Uterus (tissue), 4 donors: ENCODE data around the gene ZNF148. TPM values are rescaled to one million over a fixed set of nuclear protein-coding genes. Genes with fewer than 3 reads are reported as not detected.

Experiments
- DNase-seq, 2 donors: peaks; one replicate each; pipeline ENCODE4 v3.0.0-alpha.2; 2019 to 2020
- H3K27ac ChIP-seq, 2 donors: fragments of 200-600 bp; sonication (generic); 1 replicate in 1 of 2; 2 replicates in 1 of 2; pipeline ENCODE4 v1.5.1; 2016 to 2018
- H3K27me3 ChIP-seq, 2 donors: fragments of 200-600 bp; sonication (generic); one replicate each; pipeline ENCODE4 v1.5.1; 2018 to 2019; ENCODE audit warnings: control low read depth in 1 of 2
- H3K36me3 ChIP-seq, 2 donors: fragments of 200-600 bp; sonication (generic); one replicate each; pipeline ENCODE4 v1.5.1; 2019; ENCODE audit warnings: control low read depth in 1 of 2
- H3K4me1 ChIP-seq, 2 donors: fragments of 200-600 bp; sonication (generic); one replicate each; pipeline ENCODE4 v1.5.1; 2018 to 2019; ENCODE audit warnings: control low read depth in 1 of 2
- H3K4me3 ChIP-seq, 2 donors: fragments of 200-600 bp; sonication (generic); 1 replicate in 1 of 2; 2 replicates in 1 of 2; pipeline ENCODE4 v1.5.1; 2018 to 2019; ENCODE audit warnings: mild to moderate bottlenecking in 1 of 2
- H3K9me3 ChIP-seq, 2 donors: fragments of 200-600 bp; sonication (generic); one replicate each; pipeline ENCODE4 v1.5.1; 2019; ENCODE audit warnings: control low read depth in 1 of 2
- CTCF ChIP-seq, 4 experiments: fragments of 200-600 bp in 2 of 4; fragments of 450-650 bp in 2 of 4; sonication (generic) in 2 of 4; IDR thresholded peaks; one replicate each; pipeline ENCODE4 v1.5.1; 2016 to 2019; ENCODE audit warnings: antibody characterized with exemption in 4 of 4, mild to moderate bottlenecking in 2 of 4, moderate library complexity in 1 of 4
- POLR2A ChIP-seq, 2 donors: fragments of 450-650 bp; IDR thresholded peaks; one replicate each; pipeline ENCODE4 v1.6.1; 2016; ENCODE audit warnings: antibody characterized with exemption in 2 of 2, mild to moderate bottlenecking in 1 of 2, moderate library complexity in 1 of 2
- intact Hi-C: fragments of 100-400 bp; cut with DNase I; formaldehyde crosslinking; loops from one replicate; pipeline ENCODE4 v1.15.1; 2023; ENCODE audit warnings: low total_unique reads
- total RNA-seq, 4 donors: library from RNA; depleted of rRNA in 3 of 4; stranded (reverse); fragments of >200 nt in 3 of 4; gene quantifications; one replicate each; pipeline versions ENCODE4 v1.1.0 to v1.2.4, GENCODE V29; 2014 to 2023
- donor health status: DM: yes; HTN: yes; CAD: no.

ZNF148 gene
- total RNA-seq, 4 donors from 2014 or later: 21.2 to 93.1 (median 53.0) TPM

- intact Hi-C loops: no loop called here
- Histone ChIP-seq H3K36me3 (no peaks in the 10 kb centered on the region), H3K4me1 (no peaks in the 10 kb centered on the region), H3K27ac (no peak overlapping the region), H3K27me3 (no peaks in the 10 kb centered on the region), H3K4me3 (no peak overlapping the region), H3K9me3 (no peaks in the 10 kb centered on the region)
- no peak for TF ChIP-seq CTCF (IDR thresholded peaks at IDR 0.05)
- no peak for DNase-seq
These were observed 85.6 kb downstream of the ZNF148 start for GRCh38 chr3:125289429-125289981.

- TF ChIP-seq POLR2A (IDR thresholded peaks at IDR 0.05): no peak
- TF ChIP-seq CTCF (IDR thresholded peaks at IDR 0.05): no peak
- no peak for DNase-seq
- Histone ChIP-seq H3K9me3 (no peaks in the 10 kb centered on the region), H3K4me3 (no peak overlapping the region), H3K27ac (no peak overlapping the region), H3K27me3 (no peaks in the 10 kb centered on the region), H3K36me3 (no peaks in the 10 kb centered on the region), H3K4me1 (no peaks in the 10 kb centered on the region)
- intact Hi-C loops: no loop called here
These were observed 87.9 kb downstream of the ZNF148 start for GRCh38 chr3:125287248-125287647.

GRCh38 chr3:125281381-125281780 lies 93.7 kb downstream of the ZNF148 start:
- intact Hi-C loops: no loop called here
- H3K4me3 ChIP-seq: no peak overlapping the region
- H3K27ac ChIP-seq: no peak overlapping the region
- H3K27me3 ChIP-seq: no peaks in the 10 kb centered on the region
- no peak for DNase-seq
- no peaks in the 10 kb centered on the region for H3K36me3 ChIP-seq
- no peaks in the 10 kb centered on the region for H3K9me3 ChIP-seq
- H3K4me1 ChIP-seq: no peaks in the 10 kb centered on the region
- no peak for TF ChIP-seq CTCF (IDR thresholded peaks at IDR 0.05)
- no peak for TF ChIP-seq POLR2A (IDR thresholded peaks at IDR 0.05)

GRCh38 chr3:125280668-125281361 lies 94.3 kb downstream of the ZNF148 start:
- no peaks in the 10 kb centered on the region for H3K36me3 ChIP-seq
- no peak overlapping the region for H3K27ac ChIP-seq
- no peak for DNase-seq
- no peaks in the 10 kb centered on the region for H3K9me3 ChIP-seq
- H3K4me1 ChIP-seq: no peaks in the 10 kb centered on the region
- no peak overlapping the region for H3K4me3 ChIP-seq
- no peaks in the 10 kb centered on the region for H3K27me3 ChIP-seq
- intact Hi-C loops: no loop called here
- TF ChIP-seq POLR2A (IDR thresholded peaks at IDR 0.05) (no peak), CTCF (IDR thresholded peaks at IDR 0.05) (no peak)

- Histone ChIP-seq H3K4me1 (no peaks in the 10 kb centered on the region), H3K36me3 (no peaks in the 10 kb centered on the region), H3K27ac (no peak overlapping the region), H3K27me3 (no peaks in the 10 kb centered on the region), H3K4me3 (no peak overlapping the region), H3K9me3 (no peaks in the 10 kb centered on the region)
- intact Hi-C loops: no loop called here
- TF ChIP-seq CTCF (IDR thresholded peaks at IDR 0.05): no peak
- TF ChIP-seq POLR2A (IDR thresholded peaks at IDR 0.05): no peak
- DNase-seq: no peak
These were observed 97.0 kb downstream of the ZNF148 start for GRCh38 chr3:125278155-125278554.
